Sigmoid colon (tissue), 7 donors: ENCODE measurements around the gene CRY2. TPM values are rescaled to one million over a fixed set of nuclear protein-coding genes. Genes with fewer than 3 reads are reported as not detected.

Experiments used
- DNase-seq: peaks from one replicate; pipeline ENCODE4 v3.0.0-alpha.2; 2019
- H3K27ac ChIP-seq, 4 donors: fragments of 200-600 bp; sonication (generic); one replicate each; pipeline ENCODE4 v1.5.1; 2016 to 2019; ENCODE audit warnings: mild to moderate bottlenecking in 1 of 4
- H3K27me3 ChIP-seq, 3 donors: fragments of 200-600 bp; sonication (generic); one replicate each; pipeline ENCODE4 v1.5.1; 2019; ENCODE audit warnings: mild to moderate bottlenecking in 1 of 3
- H3K36me3 ChIP-seq, 4 donors: fragments of 200-600 bp; sonication (generic); one replicate each; pipeline ENCODE4 v1.5.1; 2016 to 2019
- H3K4me1 ChIP-seq, 4 donors: fragments of 200-600 bp; sonication (generic); one replicate each; pipeline ENCODE4 v1.5.1; 2017 to 2019
- H3K4me3 ChIP-seq, 4 donors: fragments of 200-600 bp; sonication (generic); one replicate each; pipeline ENCODE4 v1.5.1; 2017 to 2019; ENCODE audit warnings: mild to moderate bottlenecking in 2 of 4, moderate library complexity in 1 of 4
- H3K9me3 ChIP-seq, 4 donors: fragments of 200-600 bp in 3 of 4; sonication (generic) in 3 of 4; one replicate each; pipeline versions ENCODE4 v1.5.1 to v1.6.1; 2013 to 2019
- EP300 ChIP-seq, 4 donors: sonication (generic); formaldehyde crosslinking; IDR thresholded peaks; one replicate each; pipeline ENCODE4 v1.6.1; 2017; ENCODE audit warnings: antibody characterized with exemption in 4 of 4
- POLR2A ChIP-seq, 2 donors: fragments of 450-650 bp; IDR thresholded peaks; one replicate each; pipeline ENCODE4 v1.6.1; 2016; ENCODE audit warnings: antibody characterized with exemption in 2 of 2, mild to moderate bottlenecking in 2 of 2, moderate library complexity in 2 of 2
- POLR2AphosphoS5 ChIP-seq, 4 donors: sonication (generic); formaldehyde crosslinking; IDR thresholded peaks; one replicate each; pipeline ENCODE4 v1.6.1; 2017; ENCODE audit warnings: antibody characterized with exemption in 4 of 4
- WGBS, 2 donors: extraction: QIAGEN DNeasy Blood & Tissue Kit; methylation state at CpG; one replicate each; pipeline ENCODE4 v1.1.7; 2013; 5-methylcytosine and 5-hydroxymethylcytosine counted together
- intact Hi-C: fragments of 100-400 bp; cut with DNase I; formaldehyde crosslinking; loops from one replicate; pipeline ENCODE4 v1.15.1; 2023
- polyA plus RNA-seq, 3 donors: library from polyadenylated mRNA; stranded (reverse); fragments of 200-250 nt; gene quantifications; one replicate each; pipeline ENCODE4 v1.2.3, GENCODE V29; 2013
- total RNA-seq, 4 donors: library from RNA; depleted of rRNA; stranded (reverse); fragments of >200 nt; gene quantifications; one replicate each; pipeline ENCODE4 v1.1.0, GENCODE V29; 2016
- TF ChIP-seq, protein P1 (sequence below), 4 experiments: fragments of 450-650 bp in 3 of 4; fragments of 200-600 bp in 1 of 4; IDR thresholded peaks; one replicate each; pipeline ENCODE4 v1.5.1; 2016 to 2019; ENCODE audit warnings: antibody characterized with exemption in 4 of 4, mild to moderate bottlenecking in 3 of 4, moderate library complexity in 2 of 4
- donor health status: healthy with polysubstance abuse.
- donor health status: Bipolar disorder and iron deficiency.
- donor health status: healthy.

Gene CRY2
- total and polyA plus RNA-seq, 7 donors, result 5.3 to 49.3 (median 27.5) TPM

DNA sequence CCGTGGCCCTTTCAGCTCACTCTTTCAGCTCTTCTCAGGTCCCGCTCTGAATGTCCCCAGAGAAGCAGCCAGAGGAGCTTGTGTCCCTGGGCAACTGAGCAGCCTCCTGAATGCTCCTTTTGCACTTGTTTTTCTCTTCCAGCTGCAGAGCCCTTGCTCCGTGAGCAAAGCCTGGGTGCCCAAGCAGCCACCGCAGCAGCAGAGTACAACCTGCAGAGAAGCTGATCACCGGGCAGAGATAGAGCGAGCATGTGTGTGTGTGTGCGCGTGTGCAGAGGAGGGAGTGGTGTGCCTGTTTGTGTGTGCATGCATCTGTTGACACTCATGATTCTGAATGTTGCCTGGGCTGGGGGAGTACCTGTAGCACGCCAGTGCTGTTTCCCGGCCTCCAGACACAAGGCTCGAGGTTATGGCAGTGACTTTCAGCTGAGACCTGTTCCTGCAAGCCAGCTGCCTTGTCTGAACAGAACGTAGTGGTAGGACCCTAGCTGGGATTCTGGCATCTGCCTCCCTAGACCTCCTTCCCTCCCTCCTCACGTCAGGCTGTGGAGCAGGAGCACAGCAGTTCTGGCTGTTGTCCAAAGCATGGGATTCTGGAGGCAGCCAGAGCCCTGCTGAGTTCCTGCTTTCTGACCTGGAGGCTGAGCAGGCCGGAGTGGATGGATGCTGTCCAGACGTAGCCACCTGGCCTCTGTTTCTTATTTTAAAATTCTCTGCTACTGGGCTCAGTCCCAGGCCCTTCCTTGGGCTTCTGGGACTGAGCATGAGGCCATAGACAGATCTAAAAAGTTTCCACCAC, 33.7 kb downstream of the CRY2 start:
- H3K27ac ChIP-seq, result peak overlapping the region in 3 of 4 donors; percentile 14 to 74 (median 70)
- peaks cover 0 to 45% (median 29%) of the 10 kb centered on the region in 4 donors for H3K36me3 ChIP-seq
- H3K4me1 ChIP-seq, result peaks cover 0 to 33% (median 31%) of the 10 kb centered on the region in 4 donors
- no peaks in the 10 kb centered on the region for H3K9me3 ChIP-seq
- intact Hi-C loops, result loop anchor here (2.0 kb wide), 1 partner anchor 20 kb away; no protein-coding TSS in a partner anchor
- DNase-seq, result peak; percentile 83
- peaks cover 0 to 3% (median 2%) of the 10 kb centered on the region in 3 donors for H3K27me3 ChIP-seq
- TF ChIP-seq EP300 (IDR thresholded peaks at IDR 0.05), result peak in 1 of 4 donors; percentile 18
- TF ChIP-seq, protein P1, sequence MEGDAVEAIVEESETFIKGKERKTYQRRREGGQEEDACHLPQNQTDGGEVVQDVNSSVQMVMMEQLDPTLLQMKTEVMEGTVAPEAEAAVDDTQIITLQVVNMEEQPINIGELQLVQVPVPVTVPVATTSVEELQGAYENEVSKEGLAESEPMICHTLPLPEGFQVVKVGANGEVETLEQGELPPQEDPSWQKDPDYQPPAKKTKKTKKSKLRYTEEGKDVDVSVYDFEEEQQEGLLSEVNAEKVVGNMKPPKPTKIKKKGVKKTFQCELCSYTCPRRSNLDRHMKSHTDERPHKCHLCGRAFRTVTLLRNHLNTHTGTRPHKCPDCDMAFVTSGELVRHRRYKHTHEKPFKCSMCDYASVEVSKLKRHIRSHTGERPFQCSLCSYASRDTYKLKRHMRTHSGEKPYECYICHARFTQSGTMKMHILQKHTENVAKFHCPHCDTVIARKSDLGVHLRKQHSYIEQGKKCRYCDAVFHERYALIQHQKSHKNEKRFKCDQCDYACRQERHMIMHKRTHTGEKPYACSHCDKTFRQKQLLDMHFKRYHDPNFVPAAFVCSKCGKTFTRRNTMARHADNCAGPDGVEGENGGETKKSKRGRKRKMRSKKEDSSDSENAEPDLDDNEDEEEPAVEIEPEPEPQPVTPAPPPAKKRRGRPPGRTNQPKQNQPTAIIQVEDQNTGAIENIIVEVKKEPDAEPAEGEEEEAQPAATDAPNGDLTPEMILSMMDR (IDR thresholded peaks at IDR 0.05), result no peak
- peak; percentile 56 to 85 (median 73) for TF ChIP-seq POLR2AphosphoS5 (IDR thresholded peaks at IDR 0.05)
- no peak for TF ChIP-seq POLR2A (IDR thresholded peaks at IDR 0.05)
- WGBS, 2 donors, result 92 to 95% methylated on average over 15 of the region's 15 CpGs
- no peak overlapping the region for H3K4me3 ChIP-seq

DNA sequence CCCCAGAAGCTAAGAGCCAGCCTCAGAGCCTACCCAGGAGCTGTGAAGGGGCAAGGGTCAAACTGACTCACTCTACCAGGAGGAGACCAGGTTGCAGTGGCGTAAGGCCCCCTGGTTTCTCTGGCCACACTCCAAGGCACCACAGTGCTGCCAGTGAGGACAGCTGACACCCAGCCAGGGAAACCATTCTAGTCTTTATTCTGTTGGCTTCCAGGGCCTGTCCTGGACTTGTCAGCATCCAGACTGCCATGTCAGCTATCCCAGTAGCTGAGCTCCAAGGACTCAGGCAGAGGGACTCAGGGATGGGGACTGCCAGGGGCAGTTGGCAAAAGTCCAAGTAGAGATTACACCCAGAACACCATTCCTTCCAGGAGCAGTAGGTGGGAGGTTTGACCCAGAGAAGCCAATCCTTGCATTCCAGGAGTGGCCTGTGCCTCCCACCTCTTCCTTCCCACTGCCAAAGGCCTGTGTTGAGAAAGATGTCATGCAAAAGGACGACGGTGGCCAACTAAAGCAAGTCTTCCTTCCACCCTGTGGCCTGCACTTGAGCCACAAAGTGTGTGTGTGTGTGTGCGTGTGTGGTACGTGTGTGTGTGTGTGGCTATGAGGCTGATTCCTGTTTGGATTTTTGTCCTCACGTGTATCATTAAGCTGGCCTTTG, 34.6 kb downstream of the CRY2 start:
- Histone ChIP-seq H3K4me3 (no peak overlapping the region), H3K9me3 (no peaks in the 10 kb centered on the region), H3K4me1 (peaks cover 0 to 37% (median 33%) of the 10 kb centered on the region in 4 donors), H3K27me3 (peaks cover 0 to 6% (median 3%) of the 10 kb centered on the region in 3 donors), H3K27ac (peak overlapping the region in 2 of 4 donors; percentile 70 to 74), H3K36me3 (peaks cover 0 to 37% (median 27%) of the 10 kb centered on the region in 4 donors)
- WGBS, 2 donors, result 87 to 92% methylated on average over 6 of the region's 6 CpGs
- DNase-seq, result no peak
- intact Hi-C loops, result loop anchor here (1.0 to 2.0 kb wide), 2 partner anchors 16 to 21 kb away; no protein-coding TSS in a partner anchor
- TF ChIP-seq EP300 (IDR thresholded peaks at IDR 0.05), result no peak
- TF ChIP-seq POLR2A (IDR thresholded peaks at IDR 0.05), result no peak
- TF ChIP-seq, protein P1 (IDR thresholded peaks at IDR 0.05), result no peak
- no peak for TF ChIP-seq POLR2AphosphoS5 (IDR thresholded peaks at IDR 0.05)

DNA sequence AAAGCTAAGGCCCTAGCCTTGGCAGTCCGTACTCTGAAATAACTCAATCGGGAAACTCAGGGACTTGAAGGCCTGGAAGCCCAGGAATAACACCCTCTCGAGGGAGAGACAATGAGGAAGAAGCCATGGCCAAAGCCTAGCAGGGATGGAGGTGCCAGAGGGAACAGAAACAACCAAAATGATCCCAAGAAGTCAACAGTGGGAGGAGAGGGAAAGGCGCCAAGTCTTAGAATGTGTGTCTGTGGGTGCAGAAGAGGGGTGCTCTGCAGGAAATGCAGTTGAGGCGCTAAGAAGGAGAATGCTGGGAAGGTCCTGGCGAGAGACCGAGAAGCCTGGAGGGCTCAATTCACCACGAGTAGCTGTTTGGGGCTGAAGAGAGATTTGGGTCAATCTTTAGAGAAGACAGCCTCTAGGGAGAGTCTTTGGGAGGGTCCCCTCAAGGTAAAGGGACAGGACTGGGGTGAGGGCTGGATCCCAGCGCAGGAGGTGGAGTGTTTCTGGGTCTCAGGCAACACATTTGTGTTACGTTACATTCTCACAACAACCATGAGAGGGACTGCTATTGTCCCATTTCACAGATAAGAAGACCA, 37.4 kb downstream of the CRY2 start:
- intact Hi-C loops, result no loop called here
- Histone ChIP-seq H3K4me1 (peaks cover 0 to 32% (median 29%) of the 10 kb centered on the region in 4 donors), H3K4me3 (no peak overlapping the region), H3K27me3 (peaks cover 0 to 6% (median 3%) of the 10 kb centered on the region in 3 donors), H3K27ac (no peak overlapping the region), H3K9me3 (no peaks in the 10 kb centered on the region), H3K36me3 (peaks cover 0 to 19% (median 13%) of the 10 kb centered on the region in 4 donors)
- TF ChIP-seq, protein P1 (IDR thresholded peaks at IDR 0.05), result no peak
- peak in 1 of 4 donors; percentile 14 for TF ChIP-seq POLR2AphosphoS5 (IDR thresholded peaks at IDR 0.05)
- no peak for DNase-seq
- 88 to 90% methylated on average over 10 of the region's 10 CpGs for WGBS, 2 donors

DNA sequence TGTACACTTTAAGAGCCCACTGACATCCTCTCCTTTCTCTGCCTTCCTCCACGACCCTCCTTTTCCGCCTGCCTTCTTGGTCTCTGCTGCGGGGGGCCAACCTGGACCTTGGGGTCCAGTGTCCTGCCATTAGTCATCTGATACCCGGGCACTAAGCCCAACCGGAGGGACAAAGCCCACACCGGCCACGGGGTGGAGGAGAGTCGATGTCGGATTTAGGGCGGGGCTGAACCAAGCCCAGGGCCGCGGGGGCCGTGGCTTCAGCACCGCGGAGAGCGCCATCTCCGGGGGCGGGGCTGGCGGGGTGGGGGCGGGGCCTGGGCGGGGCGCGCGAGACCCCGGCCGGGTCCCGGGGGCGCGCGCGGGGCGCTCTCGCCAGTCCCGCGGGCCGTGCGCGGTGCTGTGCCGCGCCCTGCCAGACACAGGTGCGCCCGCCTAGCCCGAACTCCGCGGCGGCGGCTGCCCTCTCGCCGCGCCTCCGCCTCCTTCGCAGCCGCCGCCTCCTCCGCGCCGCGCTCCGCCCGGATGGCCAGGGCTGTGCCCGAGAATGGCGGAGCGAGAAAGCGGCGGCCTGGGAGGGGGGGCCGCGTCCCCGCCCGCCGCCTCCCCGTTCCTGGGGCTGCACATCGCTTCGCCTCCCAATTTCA, 38.1 kb downstream of the CRY2 start, which contains the start of gene MAPK8IP1:
MAPK8IP1 (plus strand) TSS at position 378 of the 647 bp plus-strand sequence; CDS start at position 548, 170 bp downstream.
- Histone ChIP-seq H3K27me3 (peaks cover 0 to 6% (median 3%) of the 10 kb centered on the region in 3 donors), H3K27ac (no peak within 1 kb of the TSS), H3K9me3 (no peaks in the 10 kb centered on the region), H3K4me1 (peaks cover 0 to 25% (median 22%) of the 10 kb centered on the region in 4 donors), H3K4me3 (peak within 1 kb of the TSS; percentile 4 to 59 (median 51)), H3K36me3 (peaks cover 0 to 19% (median 13%) of the 10 kb centered on the region in 4 donors)
- TF ChIP-seq EP300 (IDR thresholded peaks at IDR 0.05), result no peak
- TF ChIP-seq POLR2AphosphoS5 (IDR thresholded peaks at IDR 0.05), result no peak
- TF ChIP-seq, protein P1 (IDR thresholded peaks at IDR 0.05), result no peak
- TF ChIP-seq POLR2A (IDR thresholded peaks at IDR 0.05), result no peak
- DNase-seq, result no peak
- 2 to 3% methylated on average over 73 of the region's 73 CpGs for WGBS, 2 donors
- intact Hi-C loops, result no loop called here
